ENCODE data around the gene OR7D4.

DNA sequence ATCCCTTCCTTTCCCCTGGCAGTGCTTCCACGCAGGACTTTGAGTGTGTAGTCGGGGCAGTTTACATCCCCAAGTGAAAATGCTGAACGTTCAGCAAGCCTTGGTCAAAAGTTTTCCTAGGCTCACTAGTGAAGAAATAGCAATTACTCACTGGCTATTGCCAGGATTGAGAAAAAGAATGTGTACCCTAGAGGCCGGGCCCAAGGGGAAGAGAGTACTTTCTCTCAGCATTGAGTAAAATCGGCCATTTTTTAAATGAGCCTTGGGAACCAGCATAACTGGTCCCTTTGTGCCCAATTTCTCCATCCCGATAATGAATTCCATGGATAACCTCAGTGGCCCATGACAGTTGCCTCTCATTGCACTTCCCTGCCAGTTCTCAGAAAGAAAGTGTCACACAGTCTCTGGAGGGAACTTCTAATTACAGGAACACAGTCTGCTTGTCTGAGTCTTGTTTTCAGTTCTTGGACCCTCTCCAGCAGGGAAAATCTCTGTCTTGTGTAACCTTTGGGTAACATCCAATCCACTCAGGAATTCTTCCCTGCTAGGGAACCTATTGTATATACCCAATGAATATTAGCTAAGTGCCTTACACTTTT, 47.9 kb downstream of the OR7D4 start:
- TF ChIP-seq, protein P1, sequence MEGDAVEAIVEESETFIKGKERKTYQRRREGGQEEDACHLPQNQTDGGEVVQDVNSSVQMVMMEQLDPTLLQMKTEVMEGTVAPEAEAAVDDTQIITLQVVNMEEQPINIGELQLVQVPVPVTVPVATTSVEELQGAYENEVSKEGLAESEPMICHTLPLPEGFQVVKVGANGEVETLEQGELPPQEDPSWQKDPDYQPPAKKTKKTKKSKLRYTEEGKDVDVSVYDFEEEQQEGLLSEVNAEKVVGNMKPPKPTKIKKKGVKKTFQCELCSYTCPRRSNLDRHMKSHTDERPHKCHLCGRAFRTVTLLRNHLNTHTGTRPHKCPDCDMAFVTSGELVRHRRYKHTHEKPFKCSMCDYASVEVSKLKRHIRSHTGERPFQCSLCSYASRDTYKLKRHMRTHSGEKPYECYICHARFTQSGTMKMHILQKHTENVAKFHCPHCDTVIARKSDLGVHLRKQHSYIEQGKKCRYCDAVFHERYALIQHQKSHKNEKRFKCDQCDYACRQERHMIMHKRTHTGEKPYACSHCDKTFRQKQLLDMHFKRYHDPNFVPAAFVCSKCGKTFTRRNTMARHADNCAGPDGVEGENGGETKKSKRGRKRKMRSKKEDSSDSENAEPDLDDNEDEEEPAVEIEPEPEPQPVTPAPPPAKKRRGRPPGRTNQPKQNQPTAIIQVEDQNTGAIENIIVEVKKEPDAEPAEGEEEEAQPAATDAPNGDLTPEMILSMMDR (IDR thresholded peaks at IDR 0.05), result no peak
- TF ChIP-seq POLR2A (IDR thresholded peaks at IDR 0.05), result no peak
- no peak for TF ChIP-seq POLR2AphosphoS5 (IDR thresholded peaks at IDR 0.05)
- no peak for TF ChIP-seq EP300 (IDR thresholded peaks at IDR 0.05; ENCODE audit: low read depth)

Data from transverse colon (tissue), 4 donors.